ENCODE data around the gene TSHZ2. TPM values are rescaled to one million over a fixed set of nuclear protein-coding genes. Genes with fewer than 3 reads are reported as not detected.

TSHZ2 gene
- total and polyA plus RNA-seq, 2 of the 4 experiments (the other 2 are of a cell fraction): under 0.01 to 0.02 TPM

DNA sequence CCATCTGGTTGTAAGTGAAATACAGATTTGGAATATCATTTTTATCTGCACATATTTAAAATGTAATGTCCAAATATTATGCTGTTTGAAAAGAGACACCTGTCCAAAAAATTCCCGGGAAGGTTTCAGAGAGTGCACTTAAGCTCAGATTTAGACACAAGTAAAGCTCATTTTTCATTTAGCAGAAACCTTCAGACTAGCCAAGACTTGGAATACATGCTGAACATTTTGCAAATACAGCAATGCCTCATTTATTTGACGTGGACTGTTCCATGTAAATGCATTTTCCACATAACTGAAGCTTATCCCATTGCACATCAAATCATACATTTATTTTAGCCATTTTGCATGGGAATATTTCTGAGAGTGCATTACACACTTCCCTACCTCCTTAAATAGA lies 340.8 kb downstream of the TSHZ2 start:
- no peak overlapping the region for H2AFZ ChIP-seq (replicated peaks; ENCODE audit: low read length, poor library complexity)
- BruUV-seq (replicated peaks): no TSS peak
- H3K27ac ChIP-seq (ENCODE audit: insufficient read depth, low read length): no peak overlapping the region
- intact Hi-C loops (cut with micrococcal nuclease): no loop called here
- H2BK15ac ChIP-seq (ENCODE audit: low read depth, low read length): no peak overlapping the region
- H3K4me3 ChIP-seq (ENCODE audit: insufficient read depth, low read depth, low read length): no peak overlapping the region
- no peaks in the 10 kb centered on the region for H3K27me3 ChIP-seq (ENCODE audit: control insufficient read depth, insufficient read depth, low read length)
- H3K9me1 ChIP-seq (ENCODE audit: insufficient read depth, low read length): no peaks in the 10 kb centered on the region
- H4K5ac ChIP-seq (ENCODE audit: low read depth, low read length): no peak overlapping the region
- no peaks in the 10 kb centered on the region for H4K20me1 ChIP-seq (ENCODE audit: insufficient read depth, low read length)
- H3K4me2 ChIP-seq (ENCODE audit: low read depth, low read length): no peak overlapping the region
- whole genome bisulfite sequencing, 2 experiments (ENCODE audit: extremely low coverage in 2 of 2, insufficient read length in 1 of 2): 0% methylated on average over 1 of the region's 2 CpGs; no CpG with 5 or more reads in 1 of the 2 experiments
- dilution Hi-C loops (cut with HindIII; ENCODE audit: low sequenced_read_pairs, unreplicated experiment): no loop called here
- no peak overlapping the region for H3K14ac ChIP-seq (replicated peaks; ENCODE audit: low read depth, low read length)
- in situ Hi-C loops (cut with MboI; ENCODE audit: low sequenced_read_pairs): no loop called here
- H3K56ac ChIP-seq (ENCODE audit: extremely low read depth, insufficient read depth, low read length): no peak overlapping the region
- H4K91ac ChIP-seq (ENCODE audit: insufficient read depth, low read depth, low read length): no peak overlapping the region
- CTCF ChIA-PET: no interaction called here
- no peak overlapping the region for H3K23ac ChIP-seq (ENCODE audit: low read depth, low read length)
- H3K4me1 ChIP-seq (ENCODE audit: control insufficient read depth, insufficient read depth, low read length): no peaks in the 10 kb centered on the region; the same call in 1 of the 2 replicates
- no peak overlapping the region for H2BK120ac ChIP-seq (ENCODE audit: low read depth, low read length)
- POLR2A ChIA-PET (ENCODE audit: unreplicated experiment): no interaction called here
- H3K79me1 ChIP-seq (ENCODE audit: low read depth in 1 of 2, low read length in 2 of 2): no peaks in the 10 kb centered on the region
- no peak overlapping the region for H3K4ac ChIP-seq (ENCODE audit: low read depth, low read length)
- no peak overlapping the region for H3K18ac ChIP-seq (ENCODE audit: low read depth, low read length)
- H3K36me3 ChIP-seq (ENCODE audit: control insufficient read depth, insufficient read depth, low read length): no peaks in the 10 kb centered on the region
- no peak overlapping the region for H2AK5ac ChIP-seq (ENCODE audit: low read depth, low read length)
- no peak for DNase-seq
- H3K9ac ChIP-seq (ENCODE audit: low read depth, low read length): no peak overlapping the region
- no peaks in the 10 kb centered on the region for H3K9me3 ChIP-seq (ENCODE audit: control insufficient read depth, insufficient read depth, low read length)
- no peak overlapping the region for H2BK5ac ChIP-seq (ENCODE audit: low read depth, low read length, poor library complexity, severe bottlenecking)
- H2AK9ac ChIP-seq (replicated peaks; ENCODE audit: low read depth, low read length, poor library complexity): no peak overlapping the region
- no peak overlapping the region for H4K8ac ChIP-seq (ENCODE audit: low read depth in 2 of 2, low read length in 2 of 2)
- ATAC-seq (ENCODE audit: low read depth): no peak
- TF ChIP-seq CHD1 (IDR thresholded peaks at IDR 0.05; ENCODE audit: low read depth, low read length) (no peak), BHLHE40 (IDR thresholded peaks at IDR 0.05; ENCODE audit: low read depth, low read length) (no peak), SMC3 (IDR thresholded peaks at IDR 0.05; ENCODE audit: low read depth, low read length) (no peak), POLR2A (IDR thresholded peaks at IDR 0.05; ENCODE audit: low read depth, low read length) (no peak), RFX5 (IDR thresholded peaks at IDR 0.05; ENCODE audit: low read depth, low read length) (no peak), MXI1 (IDR thresholded peaks at IDR 0.05; ENCODE audit: borderline replicate concordance, low read depth, low read length) (no peak), MAFK (IDR thresholded peaks at IDR 0.05; ENCODE audit: low read depth, low read length) (no peak), NFE2L2 (IDR thresholded peaks at IDR 0.05; ENCODE audit: low read depth, low read length) (no peak), RCOR1 (IDR thresholded peaks at IDR 0.05; ENCODE audit: insufficient replicate concordance, low read length) (no peak), FOS (IDR thresholded peaks at IDR 0.05; ENCODE audit: low read depth, low read length) (no peak), RAD21 (IDR thresholded peaks at IDR 0.05; ENCODE audit: low read length) (no peak), CEBPB (IDR thresholded peaks at IDR 0.05; ENCODE audit: low read depth, low read length) (no peak), MAZ (IDR thresholded peaks at IDR 0.05; ENCODE audit: borderline replicate concordance, low read depth, low read length) (no peak)
- TF ChIP-seq, protein P1, sequence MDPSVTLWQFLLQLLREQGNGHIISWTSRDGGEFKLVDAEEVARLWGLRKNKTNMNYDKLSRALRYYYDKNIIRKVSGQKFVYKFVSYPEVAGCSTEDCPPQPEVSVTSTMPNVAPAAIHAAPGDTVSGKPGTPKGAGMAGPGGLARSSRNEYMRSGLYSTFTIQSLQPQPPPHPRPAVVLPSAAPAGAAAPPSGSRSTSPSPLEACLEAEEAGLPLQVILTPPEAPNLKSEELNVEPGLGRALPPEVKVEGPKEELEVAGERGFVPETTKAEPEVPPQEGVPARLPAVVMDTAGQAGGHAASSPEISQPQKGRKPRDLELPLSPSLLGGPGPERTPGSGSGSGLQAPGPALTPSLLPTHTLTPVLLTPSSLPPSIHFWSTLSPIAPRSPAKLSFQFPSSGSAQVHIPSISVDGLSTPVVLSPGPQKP (IDR thresholded peaks at IDR 0.05; ENCODE audit: borderline replicate concordance, low read depth, low read length): no peak
- TF ChIP-seq, protein P2, sequence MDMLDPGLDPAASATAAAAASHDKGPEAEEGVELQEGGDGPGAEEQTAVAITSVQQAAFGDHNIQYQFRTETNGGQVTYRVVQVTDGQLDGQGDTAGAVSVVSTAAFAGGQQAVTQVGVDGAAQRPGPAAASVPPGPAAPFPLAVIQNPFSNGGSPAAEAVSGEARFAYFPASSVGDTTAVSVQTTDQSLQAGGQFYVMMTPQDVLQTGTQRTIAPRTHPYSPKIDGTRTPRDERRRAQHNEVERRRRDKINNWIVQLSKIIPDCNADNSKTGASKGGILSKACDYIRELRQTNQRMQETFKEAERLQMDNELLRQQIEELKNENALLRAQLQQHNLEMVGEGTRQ (IDR thresholded peaks at IDR 0.05; ENCODE audit: low read depth, low read length): no peak
- TF ChIP-seq, protein P3, sequence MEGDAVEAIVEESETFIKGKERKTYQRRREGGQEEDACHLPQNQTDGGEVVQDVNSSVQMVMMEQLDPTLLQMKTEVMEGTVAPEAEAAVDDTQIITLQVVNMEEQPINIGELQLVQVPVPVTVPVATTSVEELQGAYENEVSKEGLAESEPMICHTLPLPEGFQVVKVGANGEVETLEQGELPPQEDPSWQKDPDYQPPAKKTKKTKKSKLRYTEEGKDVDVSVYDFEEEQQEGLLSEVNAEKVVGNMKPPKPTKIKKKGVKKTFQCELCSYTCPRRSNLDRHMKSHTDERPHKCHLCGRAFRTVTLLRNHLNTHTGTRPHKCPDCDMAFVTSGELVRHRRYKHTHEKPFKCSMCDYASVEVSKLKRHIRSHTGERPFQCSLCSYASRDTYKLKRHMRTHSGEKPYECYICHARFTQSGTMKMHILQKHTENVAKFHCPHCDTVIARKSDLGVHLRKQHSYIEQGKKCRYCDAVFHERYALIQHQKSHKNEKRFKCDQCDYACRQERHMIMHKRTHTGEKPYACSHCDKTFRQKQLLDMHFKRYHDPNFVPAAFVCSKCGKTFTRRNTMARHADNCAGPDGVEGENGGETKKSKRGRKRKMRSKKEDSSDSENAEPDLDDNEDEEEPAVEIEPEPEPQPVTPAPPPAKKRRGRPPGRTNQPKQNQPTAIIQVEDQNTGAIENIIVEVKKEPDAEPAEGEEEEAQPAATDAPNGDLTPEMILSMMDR (conservative IDR thresholded peaks at IDR 0.05; ENCODE audit: low read depth, low read length): no peak
- no peak overlapping the region for H2BK20ac ChIP-seq (ENCODE audit: low read depth, low read length)

Data from IMR-90 (cell line).